H9 (cell line): Measurements from ENCODE around the gene CMTM8. TPM values are rescaled to one million over a fixed set of nuclear protein-coding genes. Genes with fewer than 3 reads are reported as not detected.

Source experiments
- DNase-seq: peaks from one replicate; pipeline ENCODE4 v3.0.0-alpha.2; 2017
- H2AFZ ChIP-seq: one replicate; pipeline ENCODE4 v1.6.1; 2013; ENCODE audit warnings: mild to moderate bottlenecking, low read length, control low read depth, moderate library complexity
- H2AK5ac ChIP-seq: 2 replicates; pipeline ENCODE4 v1.6.1; 2013; ENCODE audit warnings: low read length, control low read depth, mixed read lengths; ENCODE audit not compliant: insufficient read length
- H2BK120ac ChIP-seq: one replicate; pipeline ENCODE4 v1.6.1; 2013; ENCODE audit warnings: low read depth, mild to moderate bottlenecking, low read length, control low read depth, inconsistent platforms; ENCODE audit not compliant: poor library complexity, severe bottlenecking
- H2BK12ac ChIP-seq: 2 replicates; pipeline ENCODE4 v1.6.1; 2013; ENCODE audit warnings: low read length, control low read depth, mixed read lengths, low read depth; ENCODE audit not compliant: insufficient read length
- H2BK15ac ChIP-seq: 2 replicates; pipeline ENCODE4 v1.6.1; 2013; ENCODE audit warnings: low read depth, low read length, control low read depth
- H2BK20ac ChIP-seq: one replicate; pipeline ENCODE4 v1.6.1; 2013; ENCODE audit warnings: low read depth, mild to moderate bottlenecking, low read length, control low read depth, inconsistent platforms; ENCODE audit not compliant: poor library complexity, severe bottlenecking
- H2BK5ac ChIP-seq: 2 replicates; pipeline ENCODE4 v1.6.1; 2013; ENCODE audit warnings: low read length, control low read depth, mixed read lengths; ENCODE audit not compliant: insufficient read length
- H3K14ac ChIP-seq: 2 replicates; pipeline ENCODE4 v1.6.1; 2013; ENCODE audit warnings: low read length, control low read depth; ENCODE audit not compliant: insufficient read depth
- H3K18ac ChIP-seq: 2 replicates; pipeline ENCODE4 v1.6.1; 2013; ENCODE audit warnings: low read depth, mild to moderate bottlenecking, mixed read lengths, low read length, control low read depth; ENCODE audit not compliant: insufficient read length
- H3K23ac ChIP-seq: 2 replicates; pipeline ENCODE4 v1.6.1; 2013; ENCODE audit warnings: low read length, control low read depth, mixed read lengths, low read depth; ENCODE audit not compliant: insufficient read length
- H3K23me2 ChIP-seq: 2 replicates; pipeline ENCODE4 v1.6.1; 2013; ENCODE audit warnings: low read depth, mild to moderate bottlenecking, mixed read lengths, low read length, control low read depth; ENCODE audit not compliant: insufficient read length, poor library complexity, severe bottlenecking
- H3K27ac ChIP-seq: 2 replicates; pipeline ENCODE4 v1.5.1; 2013; ENCODE audit warnings: low read length, control low read depth, mixed read lengths, low read depth; ENCODE audit not compliant: insufficient read length
- H3K27me3 ChIP-seq: 2 replicates; pipeline ENCODE4 v1.6.1; 2013; ENCODE audit warnings: low read length, control low read depth, inconsistent platforms; ENCODE audit not compliant: insufficient read depth
- H3K4ac ChIP-seq: 2 replicates; pipeline ENCODE4 v1.6.1; 2013; ENCODE audit warnings: low read depth, mild to moderate bottlenecking, control low read depth, inconsistent platforms, low read length, moderate library complexity
- H3K4me1 ChIP-seq: 2 replicates; pipeline ENCODE4 v1.6.1; 2013; ENCODE audit warnings: low read length, control low read depth, inconsistent platforms; ENCODE audit not compliant: insufficient read depth
- H3K4me2 ChIP-seq: 2 replicates; pipeline ENCODE4 v1.6.1; 2013; ENCODE audit warnings: low read length, control low read depth, mixed read lengths; ENCODE audit not compliant: insufficient read length, insufficient read depth
- H3K56ac ChIP-seq: 2 replicates; pipeline ENCODE4 v1.6.1; 2013; ENCODE audit warnings: low read depth, mild to moderate bottlenecking, mixed read lengths, low read length, control low read depth; ENCODE audit not compliant: insufficient read length
- H3K79me1 ChIP-seq: 2 replicates; pipeline ENCODE4 v1.6.1; 2013; ENCODE audit warnings: low read depth, mild to moderate bottlenecking, moderate library complexity, low read length, control low read depth, inconsistent platforms; ENCODE audit not compliant: insufficient read depth, poor library complexity, severe bottlenecking
- H3K79me2 ChIP-seq: 2 replicates; pipeline ENCODE4 v1.6.1; 2013; ENCODE audit warnings: low read length, control low read depth, inconsistent platforms; ENCODE audit not compliant: insufficient read depth
- H3K9ac ChIP-seq: 2 replicates; pipeline ENCODE4 v1.6.1; 2013; ENCODE audit warnings: low read length, control low read depth, mixed read lengths; ENCODE audit not compliant: insufficient read length; ENCODE audit errors: extremely low read depth
- H3K9me3 ChIP-seq: one replicate; pipeline ENCODE4 v1.6.1; 2013; ENCODE audit warnings: low read depth, low read length, inconsistent platforms; ENCODE audit not compliant: control insufficient read depth
- H3T11ph ChIP-seq: one replicate; pipeline ENCODE4 v1.6.1; 2013; ENCODE audit warnings: mild to moderate bottlenecking, low read length, control low read depth, inconsistent platforms
- H4K20me1 ChIP-seq: one replicate; pipeline ENCODE4 v1.6.1; 2013; ENCODE audit not compliant: control insufficient read depth, insufficient read length, insufficient read depth
- H4K5ac ChIP-seq: 2 replicates; pipeline ENCODE4 v1.6.1; 2013; ENCODE audit warnings: low read depth, mild to moderate bottlenecking, mixed read lengths, low read length, control low read depth; ENCODE audit not compliant: insufficient read length
- H4K8ac ChIP-seq: replicated peaks from 2 replicates; pipeline ENCODE4 v1.6.1; 2013; ENCODE audit warnings: low read length, control low read depth, mixed read lengths, low read depth; ENCODE audit not compliant: insufficient read length
- H4K91ac ChIP-seq: 2 replicates; pipeline ENCODE4 v1.6.1; 2013; ENCODE audit warnings: low read depth, mild to moderate bottlenecking, moderate library complexity, mixed read lengths, low read length, control low read depth; ENCODE audit not compliant: insufficient read length
- H3K27ac Mint-ChIP-seq, 3 experiments: 2 replicates in 2 of 3; 3 replicates in 1 of 3; pipeline ENCODE4 v1.8.0; 2020 to 2021; ENCODE audit warnings: mixed read lengths in 3 of 3, mild to moderate bottlenecking in 1 of 3, moderate library complexity in 1 of 3
- H3K27me3 Mint-ChIP-seq: 2 replicates; pipeline ENCODE4 v1.8.0; 2021; ENCODE audit warnings: low read depth, mild to moderate bottlenecking, moderate library complexity, mixed read lengths
- H3K36me3 Mint-ChIP-seq, 3 experiments: 2 replicates in 2 of 3; 3 replicates in 1 of 3; pipeline ENCODE4 v1.8.0; 2020 to 2021; ENCODE audit warnings: low read depth in 3 of 3, mixed read lengths in 3 of 3; ENCODE audit not compliant: insufficient read depth in 1 of 3
- H3K4me1 Mint-ChIP-seq, 2 experiments: 2 replicates each; pipeline ENCODE4 v1.8.0; 2020; ENCODE audit warnings: mixed read lengths in 2 of 2
- H3K4me3 Mint-ChIP-seq, 2 experiments: 2 replicates in 1 of 2; 3 replicates in 1 of 2; pipeline ENCODE4 v1.8.0; 2020 to 2021; ENCODE audit warnings: mild to moderate bottlenecking in 2 of 2, mixed read lengths in 2 of 2, moderate library complexity in 1 of 2
- H3K9me3 Mint-ChIP-seq, 2 experiments: 2 replicates in 1 of 2; 3 replicates in 1 of 2; pipeline ENCODE4 v1.8.0; 2020; ENCODE audit warnings: mild to moderate bottlenecking in 2 of 2, mixed read lengths in 2 of 2, moderate library complexity in 1 of 2
- WGBS: extraction: QIAGEN DNeasy Blood & Tissue Kit; methylation state at CpG from one replicate; pipeline ENCODE4 v1.1.7; 2013; ENCODE audit warnings: missing lambda C conversion rate, low lambda C conversion rate, mixed read lengths; ENCODE audit not compliant: insufficient read length; ENCODE audit errors: extremely low coverage; 5-methylcytosine and 5-hydroxymethylcytosine counted together
- total RNA-seq: library from RNA; stranded (reverse); gene quantifications from 2 replicates; pipeline ENCODE4 v1.2.1, GENCODE V29; 2021
- TF ChIP-seq, protein P1 (sequence below): fragments of 200-600 bp; sonication (generic); conservative IDR thresholded peaks from 3 replicates; pipeline ENCODE4 v1.8.0; 2021; ENCODE audit warnings: antibody characterized with exemption, mild to moderate bottlenecking

CMTM8 gene
- total RNA-seq, 1 experiment from 2014 or later = 4.0 TPM

DNA sequence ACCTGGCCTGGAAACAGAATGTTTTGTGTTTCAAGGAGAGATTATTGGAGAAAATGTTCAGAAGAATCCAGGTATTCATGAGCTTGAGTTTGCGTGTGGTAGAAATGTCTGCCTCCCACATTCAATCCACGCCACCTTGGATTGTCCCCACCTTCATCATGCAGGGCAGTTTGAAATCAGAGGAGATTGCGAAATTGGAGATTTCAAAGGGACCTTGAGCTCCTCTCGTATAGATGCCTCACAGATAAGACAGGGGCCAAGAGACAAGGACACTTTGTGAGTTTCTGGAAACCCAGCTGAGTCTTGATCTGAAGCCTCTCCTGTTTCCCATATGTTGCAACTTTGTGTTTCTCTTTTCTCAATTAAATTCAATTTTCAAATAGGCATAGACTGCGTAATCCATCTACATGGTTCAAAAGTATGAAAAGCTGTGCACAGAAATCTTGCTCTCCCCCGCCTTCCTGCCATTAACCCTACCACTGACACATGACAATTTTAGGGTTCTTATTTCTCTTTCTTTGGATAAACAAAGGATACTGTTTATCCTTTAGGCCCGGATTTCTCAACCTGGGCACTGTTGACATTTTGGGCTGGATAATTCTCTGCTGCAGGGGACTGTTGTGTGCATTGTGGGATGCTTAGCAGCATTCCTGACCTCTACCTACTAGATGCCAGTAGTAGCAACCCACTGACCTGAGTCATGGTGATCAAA lies 53.8 kb downstream of the CMTM8 start:
- Histone ChIP-seq H3K79me1 (no peaks in the 10 kb centered on the region), H2BK15ac (no peak overlapping the region)

More for the DNA sequence above, 53.8 kb downstream of the CMTM8 start:
- Histone ChIP-seq H2BK120ac (no peak overlapping the region), H4K8ac (no peak overlapping the region), H2AFZ (no peak overlapping the region), H3K9ac (no peak overlapping the region), H2BK20ac (no peak overlapping the region), H3K27me3 (no peaks in the 10 kb centered on the region), H3K9me3 (no peaks in the 10 kb centered on the region), H4K20me1 (no peaks in the 10 kb centered on the region), H3K18ac (no peak overlapping the region), H2BK12ac (no peak overlapping the region), H3K79me2 (no peaks in the 10 kb centered on the region), H3K27ac (no peak overlapping the region), H3K4me1 (no peaks in the 10 kb centered on the region), H3T11ph (no peak overlapping the region), H3K14ac (no peak overlapping the region), H2BK5ac (no peak overlapping the region), H4K5ac (no peak overlapping the region), H3K4ac (no peak overlapping the region), H2AK5ac (no peak overlapping the region), H4K91ac (no peak overlapping the region), H3K4me2 (no peak overlapping the region), H3K56ac (no peak overlapping the region), H3K23me2 (no peaks in the 10 kb centered on the region), H3K23ac (no peak overlapping the region)
- Mint-ChIP-seq H3K9me3 (no peaks in the 10 kb centered on the region), H3K36me3 (no peaks in the 10 kb centered on the region), H3K4me1 (peaks cover 6% of the 10 kb centered on the region in 2 experiments), H3K4me3 (no peak overlapping the region), H3K27me3 (no peaks in the 10 kb centered on the region), H3K27ac (peak overlapping the region in 2 of 3 experiments; percentile 3 to 26; a peak in 1 of 7 replicates)
- WGBS = no CpG with 5 or more reads among the region's 7 CpGs
- DNase-seq = no peak
- TF ChIP-seq, protein P1, sequence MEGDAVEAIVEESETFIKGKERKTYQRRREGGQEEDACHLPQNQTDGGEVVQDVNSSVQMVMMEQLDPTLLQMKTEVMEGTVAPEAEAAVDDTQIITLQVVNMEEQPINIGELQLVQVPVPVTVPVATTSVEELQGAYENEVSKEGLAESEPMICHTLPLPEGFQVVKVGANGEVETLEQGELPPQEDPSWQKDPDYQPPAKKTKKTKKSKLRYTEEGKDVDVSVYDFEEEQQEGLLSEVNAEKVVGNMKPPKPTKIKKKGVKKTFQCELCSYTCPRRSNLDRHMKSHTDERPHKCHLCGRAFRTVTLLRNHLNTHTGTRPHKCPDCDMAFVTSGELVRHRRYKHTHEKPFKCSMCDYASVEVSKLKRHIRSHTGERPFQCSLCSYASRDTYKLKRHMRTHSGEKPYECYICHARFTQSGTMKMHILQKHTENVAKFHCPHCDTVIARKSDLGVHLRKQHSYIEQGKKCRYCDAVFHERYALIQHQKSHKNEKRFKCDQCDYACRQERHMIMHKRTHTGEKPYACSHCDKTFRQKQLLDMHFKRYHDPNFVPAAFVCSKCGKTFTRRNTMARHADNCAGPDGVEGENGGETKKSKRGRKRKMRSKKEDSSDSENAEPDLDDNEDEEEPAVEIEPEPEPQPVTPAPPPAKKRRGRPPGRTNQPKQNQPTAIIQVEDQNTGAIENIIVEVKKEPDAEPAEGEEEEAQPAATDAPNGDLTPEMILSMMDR = no peak
